ENCODE results near the gene IFT88.

DNA sequence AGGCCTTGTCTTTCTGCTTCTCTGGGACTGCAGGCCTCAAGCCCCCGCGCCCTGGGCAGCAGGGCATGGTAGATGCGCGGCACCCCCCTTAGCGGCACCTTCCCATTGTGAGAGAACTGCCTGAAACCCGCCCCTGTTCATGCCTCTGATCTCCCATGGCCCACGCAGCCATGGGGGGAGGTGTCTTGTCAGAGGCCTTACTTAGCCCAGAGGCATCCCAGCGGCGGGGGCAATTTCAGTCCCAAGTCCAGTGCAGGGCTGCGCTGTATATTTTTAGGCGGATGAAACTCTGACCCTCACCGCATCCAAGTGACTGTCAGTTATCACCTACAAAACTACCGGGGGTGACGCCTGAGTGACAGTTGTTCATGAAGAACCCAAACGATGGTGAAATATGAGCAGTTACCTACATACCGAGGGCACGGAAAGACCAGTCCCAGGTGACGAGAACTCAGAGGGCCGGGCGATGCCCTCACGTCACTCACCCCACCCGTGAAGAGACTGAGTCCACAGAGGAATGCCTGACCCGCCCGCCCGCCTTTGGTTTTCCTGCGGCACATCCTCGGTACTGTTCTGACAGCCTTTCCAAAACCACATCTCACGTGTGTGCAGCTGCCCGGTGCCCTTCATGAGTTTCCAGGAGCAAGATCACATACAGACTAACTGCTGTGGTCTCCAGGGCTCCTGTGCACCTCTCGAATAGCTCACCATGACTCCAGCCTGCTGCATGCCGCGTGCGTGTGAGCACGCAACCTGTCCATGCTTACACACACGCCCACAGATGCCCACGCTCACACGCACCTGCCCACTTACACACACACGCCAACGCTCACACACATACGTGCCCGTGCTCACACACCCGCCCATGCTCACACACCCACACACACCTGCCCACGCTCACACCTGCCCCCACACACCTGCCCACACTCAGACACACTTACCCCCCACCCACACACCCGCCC, 150.9 kb downstream of the IFT88 start:
- TF ChIP-seq POLR2AphosphoS5 (IDR thresholded peaks at IDR 0.05): no peak
- TF ChIP-seq, protein P1, sequence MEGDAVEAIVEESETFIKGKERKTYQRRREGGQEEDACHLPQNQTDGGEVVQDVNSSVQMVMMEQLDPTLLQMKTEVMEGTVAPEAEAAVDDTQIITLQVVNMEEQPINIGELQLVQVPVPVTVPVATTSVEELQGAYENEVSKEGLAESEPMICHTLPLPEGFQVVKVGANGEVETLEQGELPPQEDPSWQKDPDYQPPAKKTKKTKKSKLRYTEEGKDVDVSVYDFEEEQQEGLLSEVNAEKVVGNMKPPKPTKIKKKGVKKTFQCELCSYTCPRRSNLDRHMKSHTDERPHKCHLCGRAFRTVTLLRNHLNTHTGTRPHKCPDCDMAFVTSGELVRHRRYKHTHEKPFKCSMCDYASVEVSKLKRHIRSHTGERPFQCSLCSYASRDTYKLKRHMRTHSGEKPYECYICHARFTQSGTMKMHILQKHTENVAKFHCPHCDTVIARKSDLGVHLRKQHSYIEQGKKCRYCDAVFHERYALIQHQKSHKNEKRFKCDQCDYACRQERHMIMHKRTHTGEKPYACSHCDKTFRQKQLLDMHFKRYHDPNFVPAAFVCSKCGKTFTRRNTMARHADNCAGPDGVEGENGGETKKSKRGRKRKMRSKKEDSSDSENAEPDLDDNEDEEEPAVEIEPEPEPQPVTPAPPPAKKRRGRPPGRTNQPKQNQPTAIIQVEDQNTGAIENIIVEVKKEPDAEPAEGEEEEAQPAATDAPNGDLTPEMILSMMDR (IDR thresholded peaks at IDR 0.05): no peak
- TF ChIP-seq EP300 (IDR thresholded peaks at IDR 0.05): no peak
